MM.1S (cell line): Measurements from ENCODE around the gene SUMO4.

Experiments
- DNase-seq: peaks from one replicate; pipeline ENCODE4 v3.0.0-alpha.2; 2015
- H2AFZ ChIP-seq: fragments of 300-600 bp; sonication (generic); 2 replicates; pipeline ENCODE4 v1.6.0; 2016; ENCODE audit warnings: antibody characterized with exemption, low read length
- H3F3A ChIP-seq: fragments of 300-600 bp; sonication (generic); 2 replicates; pipeline ENCODE4 v1.6.1; 2016; ENCODE audit warnings: mild to moderate bottlenecking, antibody characterized with exemption, low read length, moderate library complexity, mixed read lengths; ENCODE audit not compliant: insufficient read depth
- H3K27ac ChIP-seq: fragments of 300-600 bp; sonication (generic); 2 replicates; pipeline ENCODE4 v1.5.1; 2016; ENCODE audit warnings: mild to moderate bottlenecking, low read length
- H3K27me3 ChIP-seq: fragments of 300-600 bp; sonication (generic); replicated peaks from 2 replicates; pipeline ENCODE4 v1.6.0; 2016; ENCODE audit warnings: low read length; ENCODE audit not compliant: insufficient read depth
- H3K36me3 ChIP-seq: fragments of 300-600 bp; sonication (generic); replicated peaks from 2 replicates; pipeline ENCODE4 v1.6.1; 2016; ENCODE audit warnings: mild to moderate bottlenecking, low read length, mixed read lengths; ENCODE audit not compliant: insufficient read depth
- H3K4me1 ChIP-seq: fragments of 300-600 bp; sonication (generic); 2 replicates; pipeline ENCODE4 v1.6.1; 2016; ENCODE audit warnings: low read length, mixed read lengths
- H3K4me2 ChIP-seq: fragments of 300-600 bp; sonication (generic); 2 replicates; pipeline ENCODE4 v1.6.0; 2016; ENCODE audit warnings: low read depth, low read length
- H3K4me3 ChIP-seq: fragments of 300-600 bp; sonication (generic); 2 replicates; pipeline ENCODE4 v1.5.1; 2016; ENCODE audit warnings: low read length, mixed read lengths
- H3K79me2 ChIP-seq: fragments of 300-600 bp; sonication (generic); 2 replicates; pipeline ENCODE4 v1.6.1; 2016; ENCODE audit warnings: mixed run types, low read length, mixed read lengths
- H3K9ac ChIP-seq: fragments of 300-600 bp; sonication (generic); 2 replicates; pipeline ENCODE4 v1.6.1; 2016; ENCODE audit warnings: low read length, mixed read lengths
- H3K9me2 ChIP-seq: fragments of 300-600 bp; sonication (generic); replicated peaks from 2 replicates; pipeline ENCODE4 v1.6.1; 2016; ENCODE audit warnings: mild to moderate bottlenecking, low read length, mixed read lengths; ENCODE audit not compliant: insufficient read depth
- H3K9me3 ChIP-seq: fragments of 300-600 bp; sonication (generic); replicated peaks from 2 replicates; pipeline ENCODE4 v1.6.1; 2016; ENCODE audit warnings: mild to moderate bottlenecking, low read length, mixed read lengths; ENCODE audit not compliant: insufficient read depth
- H4K20me1 ChIP-seq: fragments of 300-600 bp; sonication (generic); 2 replicates; pipeline ENCODE4 v1.6.1; 2016; ENCODE audit warnings: mild to moderate bottlenecking, low read length, moderate library complexity, mixed read lengths; ENCODE audit not compliant: insufficient read depth
- EZH2 ChIP-seq: fragments of 300-600 bp; sonication (generic); optimal IDR thresholded peaks from 2 replicates; pipeline ENCODE3; 2017; ENCODE audit warnings: low read depth, mild to moderate bottlenecking, antibody characterized with exemption, low read length, mixed read lengths
- EZH2phosphoT487 ChIP-seq: fragments of 300-600 bp; sonication (generic); IDR thresholded peaks from 2 replicates; pipeline ENCODE4 v1.6.1; 2018; ENCODE audit warnings: antibody characterized with exemption, low read length
- TF ChIP-seq, protein P1 (sequence below): fragments of 300-600 bp; sonication (generic); IDR thresholded peaks from 2 replicates; pipeline ENCODE4 v1.5.1; 2016; ENCODE audit warnings: antibody characterized with exemption, low read length, mixed read lengths

SUMO4 gene

DNA sequence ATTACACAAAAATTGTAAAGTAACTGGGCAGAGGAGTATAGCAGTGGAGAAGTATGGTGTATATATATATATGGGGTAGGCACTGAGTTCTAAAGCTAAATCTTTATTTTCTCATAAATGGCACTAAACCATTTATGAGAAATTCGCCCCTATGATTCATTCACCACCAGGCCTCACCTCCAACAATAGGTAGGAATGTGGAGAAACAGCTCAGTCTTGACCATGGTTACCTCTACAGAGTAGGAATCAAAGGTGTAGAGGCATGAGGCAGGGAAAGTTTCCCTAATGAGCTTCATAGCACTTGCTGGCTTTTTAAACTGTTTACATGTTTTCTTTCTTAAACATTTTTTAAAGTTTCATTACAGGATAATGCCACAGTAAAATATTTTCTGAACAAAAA lies 36.9 kb upstream of the SUMO4 start:
- Histone ChIP-seq H3K36me3 (no peaks in the 10 kb centered on the region), H3K27me3 (no peaks in the 10 kb centered on the region), H3K79me2 (peaks cover 71% of the 10 kb centered on the region), H4K20me1 (no peaks in the 10 kb centered on the region), H3F3A (no peaks in the 10 kb centered on the region), H3K27ac (no peak overlapping the region), H3K4me2 (no peak overlapping the region), H3K9me2 (no peaks in the 10 kb centered on the region), H3K9ac (no peak overlapping the region), H2AFZ (no peak overlapping the region), H3K4me1 (peaks cover 11% of the 10 kb centered on the region; the same call in 1 of the 2 replicates), H3K4me3 (no peak overlapping the region), H3K9me3 (no peaks in the 10 kb centered on the region)
- no peak for DNase-seq
- TF ChIP-seq EZH2 (no peak), EZH2phosphoT487 (no peak)
- TF ChIP-seq, protein P1, sequence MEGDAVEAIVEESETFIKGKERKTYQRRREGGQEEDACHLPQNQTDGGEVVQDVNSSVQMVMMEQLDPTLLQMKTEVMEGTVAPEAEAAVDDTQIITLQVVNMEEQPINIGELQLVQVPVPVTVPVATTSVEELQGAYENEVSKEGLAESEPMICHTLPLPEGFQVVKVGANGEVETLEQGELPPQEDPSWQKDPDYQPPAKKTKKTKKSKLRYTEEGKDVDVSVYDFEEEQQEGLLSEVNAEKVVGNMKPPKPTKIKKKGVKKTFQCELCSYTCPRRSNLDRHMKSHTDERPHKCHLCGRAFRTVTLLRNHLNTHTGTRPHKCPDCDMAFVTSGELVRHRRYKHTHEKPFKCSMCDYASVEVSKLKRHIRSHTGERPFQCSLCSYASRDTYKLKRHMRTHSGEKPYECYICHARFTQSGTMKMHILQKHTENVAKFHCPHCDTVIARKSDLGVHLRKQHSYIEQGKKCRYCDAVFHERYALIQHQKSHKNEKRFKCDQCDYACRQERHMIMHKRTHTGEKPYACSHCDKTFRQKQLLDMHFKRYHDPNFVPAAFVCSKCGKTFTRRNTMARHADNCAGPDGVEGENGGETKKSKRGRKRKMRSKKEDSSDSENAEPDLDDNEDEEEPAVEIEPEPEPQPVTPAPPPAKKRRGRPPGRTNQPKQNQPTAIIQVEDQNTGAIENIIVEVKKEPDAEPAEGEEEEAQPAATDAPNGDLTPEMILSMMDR = no peak

DNA sequence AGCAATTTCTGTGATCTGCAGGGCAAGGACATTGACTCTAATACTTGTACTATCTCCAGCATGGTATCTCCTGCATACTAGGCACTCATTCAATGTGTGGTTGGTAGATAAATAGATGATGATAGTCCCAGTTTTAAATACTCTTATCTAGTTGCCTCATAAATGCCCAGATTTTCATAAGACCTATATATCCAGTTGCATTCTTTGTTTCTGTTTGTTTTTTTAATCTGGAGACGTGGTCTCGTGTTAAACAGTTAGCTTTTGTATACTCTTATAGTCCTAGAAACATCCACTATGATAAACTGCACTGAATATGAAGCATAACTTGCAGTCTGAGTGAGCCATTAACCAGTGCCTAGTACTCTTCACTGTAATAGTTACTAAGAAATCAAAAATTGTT lies 35.5 kb upstream of the SUMO4 start:
- peaks cover 11% of the 10 kb centered on the region; the same call in 1 of the 2 replicates for H3K4me1 ChIP-seq
- no peaks in the 10 kb centered on the region for H3K27me3 ChIP-seq
- H3K27ac ChIP-seq = no peak overlapping the region
- no peak overlapping the region for H3K4me2 ChIP-seq
- H3K4me3 ChIP-seq = no peak overlapping the region
- no peaks in the 10 kb centered on the region for H3F3A ChIP-seq
- H3K9ac ChIP-seq = no peak overlapping the region
- no peak for DNase-seq
- no peaks in the 10 kb centered on the region for H3K36me3 ChIP-seq
- no peaks in the 10 kb centered on the region for H3K9me3 ChIP-seq
- no peak overlapping the region for H2AFZ ChIP-seq
- H3K79me2 ChIP-seq = peaks cover 66% of the 10 kb centered on the region
- H4K20me1 ChIP-seq = no peaks in the 10 kb centered on the region
- H3K9me2 ChIP-seq = no peaks in the 10 kb centered on the region
- TF ChIP-seq EZH2phosphoT487 = no peak
- TF ChIP-seq, protein P1 = no peak
- no peak for TF ChIP-seq EZH2

DNA sequence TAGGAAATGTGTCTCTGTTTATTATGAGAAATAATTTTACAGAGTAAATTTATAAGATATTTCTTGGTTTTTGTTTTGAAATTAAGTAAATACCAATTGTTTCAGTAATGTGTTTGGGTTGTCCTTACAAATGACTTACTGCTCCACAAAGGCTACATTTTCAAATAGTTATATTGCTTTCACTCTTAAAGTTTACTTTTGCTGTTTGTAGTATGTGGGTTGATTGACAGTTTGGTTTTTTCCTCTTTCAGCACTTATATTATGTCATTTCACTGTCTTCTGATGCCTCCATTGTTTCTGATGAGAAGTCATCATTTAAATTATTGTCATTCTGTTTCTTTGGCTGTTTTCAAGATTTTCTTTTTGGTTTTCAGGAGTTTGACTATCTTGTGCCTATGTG lies 34.9 kb upstream of the SUMO4 start:
- peaks cover 60% of the 10 kb centered on the region for H3K79me2 ChIP-seq
- H3K36me3 ChIP-seq = no peaks in the 10 kb centered on the region
- H3K4me3 ChIP-seq = no peak overlapping the region
- no peak overlapping the region for H3K27ac ChIP-seq
- no peaks in the 10 kb centered on the region for H3K9me3 ChIP-seq
- H3K4me2 ChIP-seq = no peak overlapping the region
- no peaks in the 10 kb centered on the region for H3F3A ChIP-seq
- peaks cover 16% of the 10 kb centered on the region for H3K4me1 ChIP-seq
- H3K9me2 ChIP-seq = no peaks in the 10 kb centered on the region
- no peak overlapping the region for H2AFZ ChIP-seq
- H3K27me3 ChIP-seq = no peaks in the 10 kb centered on the region
- H4K20me1 ChIP-seq = no peaks in the 10 kb centered on the region
- no peak for TF ChIP-seq EZH2
- TF ChIP-seq EZH2phosphoT487 = no peak
- TF ChIP-seq, protein P1 = no peak
- no peak for DNase-seq
- H3K9ac ChIP-seq = no peak overlapping the region
